ENCODE measurements around the gene CACYBP.

DNA sequence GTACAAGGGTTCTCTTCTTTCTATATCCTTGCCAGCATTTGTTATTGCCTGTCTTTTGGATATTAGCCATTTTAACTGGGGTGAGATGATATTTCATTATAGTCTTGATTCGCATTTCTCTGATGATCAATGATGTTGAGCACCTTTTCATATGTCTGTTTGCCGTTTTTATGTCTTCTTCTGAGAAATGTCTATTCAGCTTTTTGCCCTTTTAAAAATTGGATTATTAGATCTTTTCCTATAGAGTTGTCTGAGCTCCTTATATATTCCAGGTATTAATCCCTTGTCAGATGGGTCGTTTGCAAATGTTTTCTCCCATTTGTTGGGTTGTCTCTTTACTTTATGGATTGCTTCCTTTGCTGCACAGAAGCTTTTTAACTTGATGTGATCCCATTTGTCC lies 42.9 kb downstream of the CACYBP start:
- TF ChIP-seq, protein P1, sequence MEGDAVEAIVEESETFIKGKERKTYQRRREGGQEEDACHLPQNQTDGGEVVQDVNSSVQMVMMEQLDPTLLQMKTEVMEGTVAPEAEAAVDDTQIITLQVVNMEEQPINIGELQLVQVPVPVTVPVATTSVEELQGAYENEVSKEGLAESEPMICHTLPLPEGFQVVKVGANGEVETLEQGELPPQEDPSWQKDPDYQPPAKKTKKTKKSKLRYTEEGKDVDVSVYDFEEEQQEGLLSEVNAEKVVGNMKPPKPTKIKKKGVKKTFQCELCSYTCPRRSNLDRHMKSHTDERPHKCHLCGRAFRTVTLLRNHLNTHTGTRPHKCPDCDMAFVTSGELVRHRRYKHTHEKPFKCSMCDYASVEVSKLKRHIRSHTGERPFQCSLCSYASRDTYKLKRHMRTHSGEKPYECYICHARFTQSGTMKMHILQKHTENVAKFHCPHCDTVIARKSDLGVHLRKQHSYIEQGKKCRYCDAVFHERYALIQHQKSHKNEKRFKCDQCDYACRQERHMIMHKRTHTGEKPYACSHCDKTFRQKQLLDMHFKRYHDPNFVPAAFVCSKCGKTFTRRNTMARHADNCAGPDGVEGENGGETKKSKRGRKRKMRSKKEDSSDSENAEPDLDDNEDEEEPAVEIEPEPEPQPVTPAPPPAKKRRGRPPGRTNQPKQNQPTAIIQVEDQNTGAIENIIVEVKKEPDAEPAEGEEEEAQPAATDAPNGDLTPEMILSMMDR (IDR thresholded peaks at IDR 0.05; ENCODE audit: insufficient read depth, low read depth, low read length): no peak
- no peak for TF ChIP-seq EZH2 (IDR thresholded peaks at IDR 0.05; ENCODE audit: insufficient read depth, low read length)

Data from astrocyte (in vitro differentiated cells and primary cell).